ENCODE measurements around the gene EIPR1.

Gene EIPR1

GRCh38 chr2:3249476-3249962, 128.1 kb downstream of the EIPR1 start:
- no peak overlapping the region for H3K4me3 ChIP-seq (ENCODE audit: low read length)
- no peak for DNase-seq (ENCODE audit: low read depth)

DNA sequence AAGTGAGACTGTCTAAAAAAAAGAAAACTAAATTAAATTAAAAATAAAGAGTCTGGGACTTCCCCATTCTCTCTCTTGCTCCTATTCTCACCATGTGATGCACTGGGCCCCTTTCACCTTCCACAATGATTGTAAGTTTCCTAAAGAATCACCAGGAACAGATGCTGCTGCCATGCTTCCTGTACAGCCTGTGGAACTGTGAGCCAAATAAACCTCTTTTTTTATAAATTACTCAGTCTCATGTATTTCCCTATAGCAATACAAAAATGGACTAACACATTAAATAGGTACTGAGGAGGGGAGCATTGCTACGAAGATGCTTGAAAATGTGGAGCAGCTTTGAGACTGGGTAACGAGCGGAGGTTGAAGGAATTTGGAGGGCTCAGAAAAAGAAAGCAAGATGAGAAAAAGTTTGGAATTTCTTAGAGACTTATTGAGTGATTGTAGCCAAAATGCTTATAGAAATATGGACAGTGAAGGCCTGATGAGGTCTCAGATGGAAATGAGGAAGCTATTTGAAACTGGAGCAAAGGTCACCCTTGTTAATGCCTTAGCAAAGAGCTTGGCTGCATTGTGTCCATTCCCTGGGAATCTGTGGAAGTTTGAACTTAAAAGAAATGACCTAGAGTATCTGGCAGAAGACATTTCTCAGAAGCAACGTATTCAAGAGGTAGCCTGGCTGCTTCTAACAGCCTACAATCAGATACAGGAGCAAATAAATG, 128.7 kb downstream of the EIPR1 start:
- no peak for DNase-seq (ENCODE audit: low read depth)
- no peak overlapping the region for H3K4me3 ChIP-seq (ENCODE audit: low read length)
- TF ChIP-seq, protein P1, sequence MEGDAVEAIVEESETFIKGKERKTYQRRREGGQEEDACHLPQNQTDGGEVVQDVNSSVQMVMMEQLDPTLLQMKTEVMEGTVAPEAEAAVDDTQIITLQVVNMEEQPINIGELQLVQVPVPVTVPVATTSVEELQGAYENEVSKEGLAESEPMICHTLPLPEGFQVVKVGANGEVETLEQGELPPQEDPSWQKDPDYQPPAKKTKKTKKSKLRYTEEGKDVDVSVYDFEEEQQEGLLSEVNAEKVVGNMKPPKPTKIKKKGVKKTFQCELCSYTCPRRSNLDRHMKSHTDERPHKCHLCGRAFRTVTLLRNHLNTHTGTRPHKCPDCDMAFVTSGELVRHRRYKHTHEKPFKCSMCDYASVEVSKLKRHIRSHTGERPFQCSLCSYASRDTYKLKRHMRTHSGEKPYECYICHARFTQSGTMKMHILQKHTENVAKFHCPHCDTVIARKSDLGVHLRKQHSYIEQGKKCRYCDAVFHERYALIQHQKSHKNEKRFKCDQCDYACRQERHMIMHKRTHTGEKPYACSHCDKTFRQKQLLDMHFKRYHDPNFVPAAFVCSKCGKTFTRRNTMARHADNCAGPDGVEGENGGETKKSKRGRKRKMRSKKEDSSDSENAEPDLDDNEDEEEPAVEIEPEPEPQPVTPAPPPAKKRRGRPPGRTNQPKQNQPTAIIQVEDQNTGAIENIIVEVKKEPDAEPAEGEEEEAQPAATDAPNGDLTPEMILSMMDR (IDR thresholded peaks at IDR 0.05; ENCODE audit: insufficient read depth, low read depth, low read length, missing control alignments): no peak

More at GRCh38 chr2:3249476-3249962, 128.1 kb downstream of the EIPR1 start:
- TF ChIP-seq, protein P1 (IDR thresholded peaks at IDR 0.05; ENCODE audit: insufficient read depth, low read depth, low read length, missing control alignments): no peak

GRCh38 chr2:3246928-3247714, 130.5 kb downstream of the EIPR1 start:
- no peak overlapping the region for H3K4me3 ChIP-seq (ENCODE audit: low read length)
- no peak for DNase-seq (ENCODE audit: low read depth)
- TF ChIP-seq, protein P1 (IDR thresholded peaks at IDR 0.05; ENCODE audit: insufficient read depth, low read depth, low read length, missing control alignments): no peak

DNA sequence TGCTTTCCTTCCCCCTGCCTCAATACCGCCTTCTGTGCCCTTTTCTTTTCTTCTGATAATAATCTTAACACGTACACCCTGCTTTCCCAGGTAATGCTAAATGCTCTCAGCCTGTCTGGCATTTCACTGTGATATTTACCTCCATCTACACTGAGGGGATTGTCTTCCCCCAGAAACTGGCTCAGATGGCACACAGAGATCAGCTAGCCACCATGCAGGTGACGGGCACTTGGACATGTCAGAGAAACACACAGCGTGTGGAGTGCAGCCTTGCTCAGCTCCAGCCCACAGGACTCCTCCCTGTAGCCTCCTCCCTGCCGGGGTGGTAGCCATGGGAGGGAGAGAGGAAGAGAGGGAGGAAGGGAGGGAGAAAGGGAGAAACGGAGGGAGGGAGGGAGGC, 131.2 kb downstream of the EIPR1 start:
- no peak for DNase-seq (ENCODE audit: low read depth)
- TF ChIP-seq, protein P1 (IDR thresholded peaks at IDR 0.05; ENCODE audit: insufficient read depth, low read depth, low read length, missing control alignments): no peak
- no peak overlapping the region for H3K4me3 ChIP-seq (ENCODE audit: low read length)

- DNase-seq (ENCODE audit: low read depth): no peak
- TF ChIP-seq, protein P1 (IDR thresholded peaks at IDR 0.05; ENCODE audit: insufficient read depth, low read depth, low read length, missing control alignments): no peak
- H3K4me3 ChIP-seq (ENCODE audit: low read length): no peak overlapping the region
Measured at GRCh38 chr2:3244486-3244885, 133.1 kb downstream of the EIPR1 start.

- H3K4me3 ChIP-seq (ENCODE audit: low read length): no peak overlapping the region
- no peak for DNase-seq (ENCODE audit: low read depth)
- TF ChIP-seq, protein P1 (IDR thresholded peaks at IDR 0.05; ENCODE audit: insufficient read depth, low read depth, low read length, missing control alignments): no peak
Measured at GRCh38 chr2:3243804-3244203, 133.8 kb downstream of the EIPR1 start.

Data from epithelial cell of esophagus (primary cell).